WTC11 (cell line): ENCODE results near the gene ARHGAP19. TPM values are rescaled to one million over a fixed set of nuclear protein-coding genes. Genes with fewer than 3 reads are reported as not detected.

Experiments used
- ATAC-seq: fragments of 200-7000 bp; cut with Tn5 transposase; 2 replicates; pipeline ENCODE4 v1.10.0; 2021; ENCODE audit warnings: mild to moderate bottlenecking, moderate library complexity
- CTCF ChIA-PET: fragments of 300-600 bp; sonication (Branson Sonifier 250); formaldehyde crosslinking; loops from one replicate; lab custom pipeline; 2021; ENCODE audit warnings: antibody characterized with exemption; lab: Charles Lee
- POLR2A ChIA-PET: fragments of 350-600 bp; sonication (Branson Sonifier 250); formaldehyde crosslinking; loops from one replicate; lab custom pipeline; 2021; ENCODE audit warnings: antibody characterized with exemption; lab: Charles Lee
- DNase-seq: peaks from one replicate; pipeline ENCODE4 v3.0.0; 2021; ENCODE audit warnings: low spot score
- H3K27ac Mint-ChIP-seq: 2 replicates; pipeline ENCODE4 v1.8.0; 2021; ENCODE audit warnings: mixed read lengths
- H3K27me3 Mint-ChIP-seq: 2 replicates; pipeline ENCODE4 v1.8.0; 2021; ENCODE audit warnings: low read depth, mild to moderate bottlenecking, moderate library complexity, mixed read lengths
- H3K36me3 Mint-ChIP-seq: 2 replicates; pipeline ENCODE4 v1.8.0; 2021; ENCODE audit warnings: mixed read lengths
- H3K4me1 Mint-ChIP-seq: 2 replicates; pipeline ENCODE4 v1.8.0; 2022; ENCODE audit warnings: mixed read lengths
- H3K4me3 Mint-ChIP-seq: 2 replicates; pipeline ENCODE4 v1.8.0; 2021; ENCODE audit warnings: mild to moderate bottlenecking, moderate library complexity, mixed read lengths
- H3K9me3 Mint-ChIP-seq: 2 replicates; pipeline ENCODE4 v1.8.0; 2021; ENCODE audit warnings: mixed read lengths
- ATF6 ChIP-seq: sonication (generic); formaldehyde crosslinking; IDR thresholded peaks from 2 replicates; pipeline ENCODE4 v1.8.1; 2023; ENCODE audit warnings: mild to moderate bottlenecking, missing genetic modification reagents
- CREB1 ChIP-seq: sonication (generic); formaldehyde crosslinking; IDR thresholded peaks from 2 replicates; pipeline ENCODE4 v1.8.0; 2023; ENCODE audit warnings: mild to moderate bottlenecking, missing genetic modification reagents
- E2F4 ChIP-seq: sonication (generic); formaldehyde crosslinking; IDR thresholded peaks from 2 replicates; pipeline ENCODE4 v1.8.1; 2022; ENCODE audit warnings: low read depth, mild to moderate bottlenecking, moderate library complexity, missing genetic modification reagents, borderline replicate concordance
- E2F5 ChIP-seq: sonication (generic); formaldehyde crosslinking; IDR thresholded peaks from 2 replicates; pipeline ENCODE4 v1.8.1; 2022; ENCODE audit warnings: mild to moderate bottlenecking, moderate library complexity, missing genetic modification reagents
- KAT7 ChIP-seq: sonication (generic); formaldehyde crosslinking; IDR thresholded peaks from 2 replicates; pipeline ENCODE4 v1.8.1; 2023; ENCODE audit warnings: missing genetic modification reagents, mild to moderate bottlenecking, borderline replicate concordance
- MAX ChIP-seq: sonication (generic); formaldehyde crosslinking; IDR thresholded peaks from 2 replicates; pipeline ENCODE4 v1.8.0; 2022; ENCODE audit warnings: mild to moderate bottlenecking, missing genetic modification reagents
- MLX ChIP-seq: sonication (generic); formaldehyde crosslinking; IDR thresholded peaks from 2 replicates; pipeline ENCODE4 v1.8.1; 2023; ENCODE audit warnings: mild to moderate bottlenecking, missing genetic modification reagents, moderate library complexity
- USF1 ChIP-seq: sonication (generic); formaldehyde crosslinking; IDR thresholded peaks from 2 replicates; pipeline ENCODE4 v1.8.0; 2022; ENCODE audit warnings: mild to moderate bottlenecking, missing genetic modification reagents
- ZNF219 ChIP-seq: sonication (generic); formaldehyde crosslinking; IDR thresholded peaks from 2 replicates; pipeline ENCODE4 v1.8.0; 2023; ENCODE audit warnings: missing genetic modification reagents, mild to moderate bottlenecking, borderline replicate concordance
- ZNF512 ChIP-seq: sonication (generic); formaldehyde crosslinking; IDR thresholded peaks from 2 replicates; pipeline ENCODE4 v1.8.1; 2022; ENCODE audit warnings: missing genetic modification reagents, borderline replicate concordance
- total RNA-seq: library from RNA; stranded (reverse); gene quantifications from 3 replicates; pipeline ENCODE4 v1.2.3, GENCODE V29; 2021

ARHGAP19 gene
- total RNA-seq, 1 experiment from 2014 or later, result 42.2 TPM

- TF ChIP-seq ZNF512 (CRISPR knock-in tag) (no peak), CREB1 (CRISPR knock-in tag) (no peak), KAT7 (CRISPR knock-in tag) (peak; percentile 51; the same call in 1 of the 2 replicates), E2F4 (CRISPR knock-in tag) (no peak), MAX (CRISPR knock-in tag) (no peak)
Observed at GRCh38 chr10:97321032-97321803, 28.8 kb upstream of the ARHGAP19 start (continued).

GRCh38 chr10:97320480-97321031, 28.1 kb upstream of the ARHGAP19 start:
- Mint-ChIP-seq H3K27me3 (peaks cover 33% of the 10 kb centered on the region), H3K27ac (peak overlapping the region; percentile 95; the same call in 1 of the 2 replicates), H3K9me3 (no peaks in the 10 kb centered on the region), H3K36me3 (no peaks in the 10 kb centered on the region), H3K4me1 (peaks cover 30% of the 10 kb centered on the region), H3K4me3 (peak overlapping the region; percentile 83)
- DNase-seq (peak; percentile 21), ATAC-seq (peak; percentile 1; the same call in 1 of the 2 replicates)
- CTCF ChIA-PET, result interaction anchor here (1.0 to 2.0 kb wide), 6 partner anchors 10 to 248 kb away, joined by 3 to 26 read pairs (median 9); partner anchors contain the start of genes FRAT2 and RRP12
- POLR2A ChIA-PET, result interaction anchor here (1.1 to 2.9 kb wide), 4 partner anchors 8 to 28 kb away, joined by 3 to 46 read pairs (median 13); partner anchors contain the start of genes ARHGAP19 and FRAT2
- no peak for TF ChIP-seq USF1
- TF ChIP-seq ZNF219, result no peak
- TF ChIP-seq E2F5 (CRISPR knock-in tag), result 0 out of 2 replicates have a peak, but pooled peaks have one; percentile 12
- TF ChIP-seq ATF6 (CRISPR knock-in tag), result no peak
- 0 out of 2 replicates have a peak, but pooled peaks have one; percentile 12 for TF ChIP-seq MLX
- TF ChIP-seq, all 79 proteins: peak for 2
